ENCODE data around the gene TRPM2. TPM values are rescaled to one million over a fixed set of nuclear protein-coding genes. Genes with fewer than 3 reads are reported as not detected.

TRPM2 gene
- total and polyA plus RNA-seq, 2 of the 4 experiments (the other 2 are of a cell fraction), result not detected

DNA sequence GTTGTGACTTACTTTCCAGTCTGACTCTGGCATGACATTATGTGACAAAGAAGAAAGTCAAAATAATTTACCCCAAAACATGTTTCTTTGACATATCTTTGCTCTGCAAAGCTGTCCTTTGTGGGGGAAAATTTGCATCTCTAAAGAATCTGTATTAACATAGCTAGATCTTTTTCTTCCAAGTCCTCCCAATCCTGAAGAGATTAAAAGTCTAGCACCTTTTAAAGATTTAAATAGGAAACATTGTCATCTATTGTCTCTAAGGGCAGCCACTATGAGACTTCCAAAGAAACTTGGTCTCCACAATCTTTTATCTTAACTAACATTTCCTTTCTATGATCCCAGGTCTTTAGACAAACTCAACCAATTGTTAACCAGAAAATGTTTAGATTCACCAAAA is 117.9 kb downstream of the TRPM2 start:
- no peak overlapping the region for H3K9ac ChIP-seq (ENCODE audit: low read depth, low read length)
- in situ Hi-C loops (cut with MboI; ENCODE audit: low sequenced_read_pairs), result no loop called here
- TF ChIP-seq RAD21 (IDR thresholded peaks at IDR 0.05; ENCODE audit: low read length) (no peak), MAZ (IDR thresholded peaks at IDR 0.05; ENCODE audit: borderline replicate concordance, low read depth, low read length) (no peak), MAFK (IDR thresholded peaks at IDR 0.05; ENCODE audit: low read depth, low read length) (no peak), BHLHE40 (IDR thresholded peaks at IDR 0.05; ENCODE audit: low read depth, low read length) (no peak), RFX5 (IDR thresholded peaks at IDR 0.05; ENCODE audit: low read depth, low read length) (no peak), NFE2L2 (IDR thresholded peaks at IDR 0.05; ENCODE audit: low read depth, low read length) (no peak), FOS (IDR thresholded peaks at IDR 0.05; ENCODE audit: low read depth, low read length) (no peak)
- TF ChIP-seq, protein P1, sequence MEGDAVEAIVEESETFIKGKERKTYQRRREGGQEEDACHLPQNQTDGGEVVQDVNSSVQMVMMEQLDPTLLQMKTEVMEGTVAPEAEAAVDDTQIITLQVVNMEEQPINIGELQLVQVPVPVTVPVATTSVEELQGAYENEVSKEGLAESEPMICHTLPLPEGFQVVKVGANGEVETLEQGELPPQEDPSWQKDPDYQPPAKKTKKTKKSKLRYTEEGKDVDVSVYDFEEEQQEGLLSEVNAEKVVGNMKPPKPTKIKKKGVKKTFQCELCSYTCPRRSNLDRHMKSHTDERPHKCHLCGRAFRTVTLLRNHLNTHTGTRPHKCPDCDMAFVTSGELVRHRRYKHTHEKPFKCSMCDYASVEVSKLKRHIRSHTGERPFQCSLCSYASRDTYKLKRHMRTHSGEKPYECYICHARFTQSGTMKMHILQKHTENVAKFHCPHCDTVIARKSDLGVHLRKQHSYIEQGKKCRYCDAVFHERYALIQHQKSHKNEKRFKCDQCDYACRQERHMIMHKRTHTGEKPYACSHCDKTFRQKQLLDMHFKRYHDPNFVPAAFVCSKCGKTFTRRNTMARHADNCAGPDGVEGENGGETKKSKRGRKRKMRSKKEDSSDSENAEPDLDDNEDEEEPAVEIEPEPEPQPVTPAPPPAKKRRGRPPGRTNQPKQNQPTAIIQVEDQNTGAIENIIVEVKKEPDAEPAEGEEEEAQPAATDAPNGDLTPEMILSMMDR (conservative IDR thresholded peaks at IDR 0.05; ENCODE audit: low read depth, low read length), result no peak
- no peak overlapping the region for H2BK20ac ChIP-seq (ENCODE audit: low read depth, low read length)
- 0 out of 2 replicates have a peak, but pooled peaks cover 3% of the 10 kb centered on the region for H3K27me3 ChIP-seq (ENCODE audit: control insufficient read depth, insufficient read depth, low read length)
- no peak overlapping the region for H4K8ac ChIP-seq (ENCODE audit: low read depth in 2 of 2, low read length in 2 of 2)
- no peak overlapping the region for H4K5ac ChIP-seq (ENCODE audit: low read depth, low read length)
- H4K91ac ChIP-seq (ENCODE audit: insufficient read depth, low read depth, low read length), result no peak overlapping the region
- ChIA-PET CTCF (interaction anchor here (1.1 kb wide), 1 partner anchor 13 kb away, joined by 3 read pairs; no protein-coding TSS in a partner anchor), POLR2A (ENCODE audit: unreplicated experiment) (no interaction called here)
- no peak overlapping the region for H2AFZ ChIP-seq (replicated peaks; ENCODE audit: low read length, poor library complexity)
- H3K79me1 ChIP-seq (ENCODE audit: low read depth in 1 of 2, low read length in 2 of 2), result no peaks in the 10 kb centered on the region
- H3K4me3 ChIP-seq (ENCODE audit: insufficient read depth, low read depth, low read length), result no peak overlapping the region
- H3K4me1 ChIP-seq (ENCODE audit: control insufficient read depth, insufficient read depth, low read length), result no peaks in the 10 kb centered on the region
- H3K23ac ChIP-seq (ENCODE audit: low read depth, low read length), result no peak overlapping the region
- H3K18ac ChIP-seq (ENCODE audit: low read depth, low read length), result no peak overlapping the region
- H3K9me1 ChIP-seq (ENCODE audit: insufficient read depth, low read length), result no peaks in the 10 kb centered on the region
- no peak for ATAC-seq (ENCODE audit: low read depth)
- H3K4ac ChIP-seq (ENCODE audit: low read depth, low read length), result no peak overlapping the region
- H3K27ac ChIP-seq (ENCODE audit: insufficient read depth, low read length), result no peak overlapping the region
- intact Hi-C loops (cut with micrococcal nuclease), result no loop called here
- no peak overlapping the region for H3K14ac ChIP-seq (replicated peaks; ENCODE audit: low read depth, low read length)
- no TSS peak for BruUV-seq (replicated peaks)
- no peak overlapping the region for H3K4me2 ChIP-seq (ENCODE audit: low read depth, low read length)
- H3K9me3 ChIP-seq (ENCODE audit: control insufficient read depth, insufficient read depth, low read length), result peaks cover 2% of the 10 kb centered on the region; the same call in 1 of the 2 replicates
- H2AK5ac ChIP-seq (ENCODE audit: low read depth, low read length), result no peak overlapping the region
- H3K56ac ChIP-seq (ENCODE audit: extremely low read depth, insufficient read depth, low read length), result no peak overlapping the region
- no peaks in the 10 kb centered on the region for H3K36me3 ChIP-seq (ENCODE audit: control insufficient read depth, insufficient read depth, low read length)
- dilution Hi-C loops (cut with HindIII; ENCODE audit: low sequenced_read_pairs, unreplicated experiment), result no loop called here
- no peak overlapping the region for H2BK5ac ChIP-seq (ENCODE audit: low read depth, low read length, poor library complexity, severe bottlenecking)
- H4K20me1 ChIP-seq (ENCODE audit: insufficient read depth, low read length), result no peaks in the 10 kb centered on the region
- no peak overlapping the region for H2BK15ac ChIP-seq (ENCODE audit: low read depth, low read length)
- H2AK9ac ChIP-seq (replicated peaks; ENCODE audit: low read depth, low read length, poor library complexity), result no peak overlapping the region
- no peak overlapping the region for H2BK120ac ChIP-seq (ENCODE audit: low read depth, low read length)
- no peak for DNase-seq

All from IMR-90 (cell line).